ENCODE data around the gene IQSEC3.

IQSEC3 gene

DNA sequence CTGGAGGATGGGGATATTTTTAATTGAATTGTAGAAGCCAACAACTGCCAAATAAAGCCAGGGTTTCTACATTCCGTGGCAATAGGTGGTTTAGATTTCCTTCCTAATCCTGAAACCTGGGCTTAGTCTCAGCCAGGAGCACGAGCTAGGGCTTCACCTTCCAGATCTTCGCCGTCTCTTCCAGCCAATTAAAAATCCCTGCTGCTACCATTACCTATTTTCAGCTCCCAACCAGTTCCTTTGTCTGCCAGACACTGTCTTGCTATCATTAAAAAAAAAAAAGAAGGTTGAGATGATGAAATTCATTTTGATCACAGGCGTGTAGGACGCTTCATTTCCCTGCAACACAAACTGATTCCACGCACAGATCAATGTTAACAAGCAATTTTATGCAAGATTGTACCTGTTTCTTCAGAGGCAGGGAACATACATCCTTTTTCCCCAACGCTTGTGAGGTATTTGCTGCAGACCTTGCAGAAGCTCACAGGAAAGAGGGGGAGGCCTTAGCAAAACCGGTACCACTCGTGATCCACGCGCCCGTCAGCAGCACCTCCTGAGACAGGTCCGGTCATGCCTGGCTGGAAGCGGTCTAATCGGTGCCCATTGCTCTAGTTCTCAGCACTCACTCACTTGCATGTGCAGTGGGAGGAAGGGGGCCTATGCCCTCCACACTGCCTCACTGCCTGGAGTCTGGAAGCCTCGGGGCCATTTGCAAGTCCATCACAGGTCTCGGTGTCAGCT lies 82.3 kb downstream of the IQSEC3 start:
- Mint-ChIP-seq H3K9me3 (no peaks in the 10 kb centered on the region), H3K4me3 (no peak overlapping the region), H3K4me1 (peaks cover 12% of the 10 kb centered on the region), H3K27ac (no peak overlapping the region), H3K36me3 (no peaks in the 10 kb centered on the region)
- ATAC-seq (no peak), DNase-seq (ENCODE audit: low spot score in 2 of 2) (no peak)

DNA sequence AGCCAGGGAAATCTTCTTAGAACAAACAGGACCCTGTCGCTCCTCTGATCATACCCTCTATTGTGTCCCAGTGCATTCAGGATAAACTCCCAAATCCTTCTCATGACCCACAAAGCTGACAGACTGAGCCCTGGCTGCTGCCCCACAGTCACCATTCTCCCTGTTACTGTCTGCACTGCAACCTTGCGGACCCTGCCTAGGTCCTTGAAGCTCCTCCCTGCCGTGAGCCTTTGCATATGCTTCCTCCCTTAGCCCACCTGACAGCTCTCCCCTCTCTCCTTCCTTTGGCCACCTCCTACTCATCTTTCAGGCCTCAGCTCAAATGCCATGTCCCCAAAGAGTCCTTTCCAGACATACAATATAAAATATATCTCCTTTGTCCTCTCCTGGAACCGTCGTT lies 85.0 kb downstream of the IQSEC3 start:
- no peak overlapping the region for H3K4me3 Mint-ChIP-seq
- no peak for DNase-seq (ENCODE audit: low spot score in 2 of 2)
- H3K36me3 Mint-ChIP-seq: no peaks in the 10 kb centered on the region
- no peaks in the 10 kb centered on the region for H3K9me3 Mint-ChIP-seq
- no peak for ATAC-seq
- H3K27ac Mint-ChIP-seq: no peak overlapping the region
- H3K4me1 Mint-ChIP-seq: peaks cover 12% of the 10 kb centered on the region

GRCh38 chr12:152440-152839 lies 85.9 kb downstream of the IQSEC3 start:
- ATAC-seq: no peak
- no peaks in the 10 kb centered on the region for H3K36me3 Mint-ChIP-seq

DNA sequence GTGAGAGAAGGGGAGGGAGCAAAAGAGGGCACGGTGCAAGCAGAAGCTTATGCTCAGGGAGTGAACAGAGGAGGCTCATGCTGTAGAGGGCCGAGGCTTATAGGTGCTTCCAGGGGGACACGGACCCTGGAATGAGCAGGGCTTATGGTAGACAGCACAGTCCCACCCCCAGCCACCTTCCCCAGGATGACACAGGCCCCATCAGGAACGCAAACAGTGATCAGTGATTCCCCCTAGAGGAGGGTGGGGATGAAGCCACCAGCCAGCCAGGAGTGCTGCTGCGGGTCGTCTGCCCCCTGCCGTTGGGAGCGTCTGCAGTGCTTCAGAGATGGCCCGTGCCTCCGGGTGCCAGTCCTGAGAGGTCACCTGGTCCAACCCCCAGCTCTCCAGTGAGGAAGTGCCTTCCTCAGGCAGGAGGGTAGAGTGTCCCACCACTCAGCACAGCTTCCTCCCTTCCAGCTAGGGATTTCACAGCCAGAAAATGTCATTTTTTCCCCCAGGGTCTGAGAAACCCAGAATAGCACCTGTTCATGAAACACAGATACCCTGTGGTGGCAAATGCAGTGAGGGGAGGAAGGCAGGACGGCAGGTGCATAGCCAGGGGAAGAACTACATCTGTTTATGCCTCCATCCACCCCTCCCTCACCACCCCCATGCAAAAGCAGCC lies 86.6 kb downstream of the IQSEC3 start:
- Mint-ChIP-seq H3K4me3 (no peak overlapping the region), H3K4me1 (peaks cover 12% of the 10 kb centered on the region), H3K27ac (no peak overlapping the region), H3K36me3 (no peaks in the 10 kb centered on the region), H3K9me3 (no peaks in the 10 kb centered on the region)
- DNase-seq (ENCODE audit: low spot score in 2 of 2): peak; percentile 33 to 75
- ATAC-seq: peak; percentile 75

More at GRCh38 chr12:152440-152839, 85.9 kb downstream of the IQSEC3 start:
- H3K4me1 Mint-ChIP-seq: peaks cover 12% of the 10 kb centered on the region
- H3K27ac Mint-ChIP-seq: no peak overlapping the region
- no peaks in the 10 kb centered on the region for H3K9me3 Mint-ChIP-seq
- no peak overlapping the region for H3K4me3 Mint-ChIP-seq
- no peak for DNase-seq (ENCODE audit: low spot score in 2 of 2)

- ATAC-seq: no peak
These were observed 87.5 kb downstream of the IQSEC3 start for GRCh38 chr12:154058-154457.

GRCh38 chr12:155006-155405 lies 88.4 kb downstream of the IQSEC3 start:
- DNase-seq (ENCODE audit: low spot score in 2 of 2) (no peak), ATAC-seq (no peak)
- peaks cover 12% of the 10 kb centered on the region for H3K4me1 Mint-ChIP-seq
- H3K4me3 Mint-ChIP-seq: no peak overlapping the region
- H3K27ac Mint-ChIP-seq: no peak overlapping the region
- no peaks in the 10 kb centered on the region for H3K36me3 Mint-ChIP-seq
- H3K9me3 Mint-ChIP-seq: no peaks in the 10 kb centered on the region

More at GRCh38 chr12:154058-154457, 87.5 kb downstream of the IQSEC3 start:
- no peak for DNase-seq (ENCODE audit: low spot score in 2 of 2)
- H3K36me3 Mint-ChIP-seq: no peaks in the 10 kb centered on the region
- no peak overlapping the region for H3K4me3 Mint-ChIP-seq
- H3K9me3 Mint-ChIP-seq: no peaks in the 10 kb centered on the region
- peaks cover 12% of the 10 kb centered on the region for H3K4me1 Mint-ChIP-seq
- H3K27ac Mint-ChIP-seq: no peak overlapping the region

DNA sequence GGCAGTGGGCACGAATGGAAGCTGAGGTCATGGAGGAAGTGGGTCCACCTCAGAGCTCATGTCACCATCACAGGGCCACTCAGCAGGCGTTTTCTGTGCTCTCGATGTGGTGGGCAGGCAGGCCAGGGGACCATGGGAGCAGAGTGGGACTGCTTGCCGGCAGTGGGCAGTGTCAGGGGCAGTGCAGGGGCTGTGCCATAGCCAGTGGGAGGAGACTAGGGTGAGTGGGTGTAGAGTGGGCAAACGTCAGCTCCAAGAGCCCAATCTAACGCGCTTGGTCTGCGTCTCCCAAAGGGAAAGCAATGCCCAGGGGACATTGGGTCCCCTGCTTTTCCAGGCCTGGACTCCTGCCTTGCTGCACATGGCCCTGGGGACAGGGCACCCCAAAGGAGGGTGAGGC lies 89.1 kb downstream of the IQSEC3 start:
- H3K36me3 Mint-ChIP-seq: no peaks in the 10 kb centered on the region
- no peak overlapping the region for H3K4me3 Mint-ChIP-seq
- peaks cover 12% of the 10 kb centered on the region for H3K4me1 Mint-ChIP-seq
- ATAC-seq (no peak), DNase-seq (ENCODE audit: low spot score in 2 of 2) (no peak)
- H3K9me3 Mint-ChIP-seq: no peaks in the 10 kb centered on the region
- H3K27ac Mint-ChIP-seq: no peak overlapping the region

DNA sequence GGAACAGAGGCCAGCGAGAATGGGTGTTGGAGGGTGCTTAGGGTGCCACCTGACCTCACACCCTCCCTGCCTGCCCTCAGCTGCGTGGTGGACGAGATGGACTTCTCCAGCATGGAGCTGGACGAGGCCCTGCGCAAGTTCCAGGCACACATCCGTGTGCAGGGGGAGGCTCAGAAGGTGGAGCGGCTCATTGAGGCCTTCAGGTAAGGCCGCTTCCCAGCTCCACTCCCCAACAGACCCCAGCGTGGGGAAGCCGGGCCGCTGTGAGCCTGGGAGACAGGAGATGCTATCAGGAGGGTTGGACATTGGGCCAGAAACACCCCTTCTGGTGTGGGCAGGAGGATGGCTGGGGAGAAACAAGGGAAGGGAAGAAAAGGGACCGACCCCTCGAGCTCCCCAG lies 90.4 kb downstream of the IQSEC3 start:
- ATAC-seq: no peak

DNA sequence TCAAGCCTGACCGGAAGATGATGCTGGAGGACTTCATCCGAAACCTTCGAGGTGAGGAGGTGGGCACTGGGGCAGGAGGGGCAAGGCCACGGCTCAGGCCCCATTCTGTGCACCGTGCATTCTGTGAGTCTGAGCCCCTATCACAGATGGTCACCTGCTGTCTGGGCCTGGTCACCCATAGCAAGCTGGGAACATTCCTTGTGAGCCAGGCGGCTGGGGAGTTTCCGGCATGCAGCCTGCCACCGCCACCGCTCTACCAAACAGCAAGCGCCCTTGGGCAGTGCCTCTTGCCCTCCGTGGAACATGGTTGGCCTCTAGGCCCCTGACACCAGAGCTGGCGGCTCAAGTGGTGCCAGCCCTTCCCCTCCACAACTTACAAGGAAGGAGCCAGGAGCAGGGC lies 91.1 kb downstream of the IQSEC3 start:
- H3K4me3 Mint-ChIP-seq: no peak overlapping the region

More for the DNA sequence above, 90.4 kb downstream of the IQSEC3 start:
- Mint-ChIP-seq H3K36me3 (no peaks in the 10 kb centered on the region), H3K4me3 (no peak overlapping the region), H3K27ac (no peak overlapping the region), H3K9me3 (no peaks in the 10 kb centered on the region), H3K4me1 (peaks cover 12% of the 10 kb centered on the region)
- no peak for DNase-seq (ENCODE audit: low spot score in 2 of 2)

DNA sequence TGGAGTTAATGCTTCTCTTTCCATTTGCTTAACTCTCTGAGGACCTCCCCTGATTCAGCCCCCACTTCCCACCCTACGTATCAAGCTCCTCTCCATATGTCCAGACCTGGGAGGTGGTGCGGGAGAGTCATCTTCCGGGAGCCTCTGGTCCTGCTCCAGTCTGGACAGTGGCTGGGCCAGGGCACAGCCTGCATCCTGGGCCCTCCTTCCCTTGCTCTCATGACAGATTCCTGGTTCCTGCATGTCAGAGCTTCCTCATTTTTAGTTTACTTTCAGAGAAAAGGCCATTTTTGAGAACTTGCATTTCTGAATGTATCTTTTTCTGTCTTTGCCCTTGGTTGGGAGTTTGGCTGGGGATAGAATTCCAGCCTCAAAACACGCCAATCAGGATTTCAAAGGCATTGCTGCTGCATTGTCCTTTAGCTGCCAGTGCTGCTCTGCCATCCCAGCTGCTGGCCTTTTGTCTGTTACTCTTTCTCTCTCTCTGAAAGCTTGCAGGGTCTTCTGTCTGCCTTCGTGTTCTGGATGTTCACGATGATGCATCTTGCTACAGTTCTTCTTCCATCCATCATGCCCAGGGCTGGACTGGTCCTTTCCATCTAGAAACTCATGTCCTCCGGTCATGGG lies 92.7 kb downstream of the IQSEC3 start:
- Mint-ChIP-seq H3K9me3 (no peaks in the 10 kb centered on the region), H3K4me3 (no peak overlapping the region), H3K4me1 (peaks cover 5% of the 10 kb centered on the region), H3K27ac (no peak overlapping the region), H3K36me3 (no peaks in the 10 kb centered on the region)
- DNase-seq (ENCODE audit: low spot score in 2 of 2): no peak
- ATAC-seq: no peak

More for the DNA sequence above, 91.1 kb downstream of the IQSEC3 start:
- H3K27ac Mint-ChIP-seq: no peak overlapping the region
- H3K9me3 Mint-ChIP-seq: no peaks in the 10 kb centered on the region
- ATAC-seq (no peak), DNase-seq (ENCODE audit: low spot score in 2 of 2) (no peak)
- no peaks in the 10 kb centered on the region for H3K36me3 Mint-ChIP-seq
- peaks cover 8% of the 10 kb centered on the region for H3K4me1 Mint-ChIP-seq

DNA sequence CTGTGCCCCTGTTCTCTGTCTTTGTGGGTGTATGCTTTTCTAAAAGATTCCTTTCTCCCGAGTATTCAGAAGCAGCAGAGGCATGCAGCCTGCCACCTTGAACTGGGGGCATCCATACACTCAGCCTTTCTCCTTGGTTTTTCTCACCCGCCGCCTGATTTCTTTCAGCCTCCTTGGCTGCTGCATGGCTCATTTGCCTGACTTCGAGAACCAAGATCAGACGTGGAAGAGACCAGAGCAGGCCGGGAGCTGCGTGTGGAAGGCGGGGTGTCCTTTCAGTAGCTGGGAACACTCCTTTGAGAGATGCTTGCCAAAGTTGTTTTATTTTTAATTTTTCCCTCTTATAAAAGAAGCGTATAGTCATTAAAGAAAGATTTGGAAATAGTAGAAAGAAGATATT lies 94.3 kb downstream of the IQSEC3 start:
- no peaks in the 10 kb centered on the region for H3K4me1 Mint-ChIP-seq
- no peaks in the 10 kb centered on the region for H3K9me3 Mint-ChIP-seq
- H3K27ac Mint-ChIP-seq: no peak overlapping the region
- no peak for ATAC-seq
- H3K36me3 Mint-ChIP-seq: no peaks in the 10 kb centered on the region
- DNase-seq (ENCODE audit: low spot score in 2 of 2): no peak
- H3K4me3 Mint-ChIP-seq: no peak overlapping the region

DNA sequence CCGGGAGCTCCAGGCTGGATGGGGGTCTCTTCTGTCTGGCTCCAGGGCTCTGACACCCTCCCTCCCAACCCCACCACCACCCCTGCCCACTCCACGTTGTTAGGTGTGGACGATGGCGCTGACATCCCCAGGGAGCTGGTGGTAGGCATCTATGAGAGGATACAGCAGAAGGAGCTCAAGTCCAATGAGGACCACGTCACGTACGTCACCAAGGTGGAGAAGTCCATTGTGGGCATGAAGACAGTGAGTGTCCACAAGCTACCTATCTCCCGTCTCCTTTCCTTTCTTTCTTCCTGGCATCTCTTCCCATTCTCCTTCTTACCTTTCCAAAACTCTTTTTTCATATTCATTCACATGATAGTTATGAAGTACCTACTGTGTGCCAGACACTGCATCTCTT lies 95.3 kb downstream of the IQSEC3 start:
- Mint-ChIP-seq H3K4me3 (no peak overlapping the region), H3K9me3 (no peaks in the 10 kb centered on the region), H3K27ac (no peak overlapping the region), H3K36me3 (no peaks in the 10 kb centered on the region), H3K4me1 (no peaks in the 10 kb centered on the region)
- DNase-seq (ENCODE audit: low spot score in 2 of 2) (no peak), ATAC-seq (no peak)

- no peak for DNase-seq (ENCODE audit: low spot score in 2 of 2)
- H3K36me3 Mint-ChIP-seq: no peaks in the 10 kb centered on the region
- ATAC-seq: peak; percentile 41
- no peak overlapping the region for H3K27ac Mint-ChIP-seq
- H3K4me3 Mint-ChIP-seq: no peak overlapping the region
- H3K4me1 Mint-ChIP-seq: no peaks in the 10 kb centered on the region
- H3K9me3 Mint-ChIP-seq: no peaks in the 10 kb centered on the region
These were observed 96.1 kb downstream of the IQSEC3 start for GRCh38 chr12:162467-163307.

DNA sequence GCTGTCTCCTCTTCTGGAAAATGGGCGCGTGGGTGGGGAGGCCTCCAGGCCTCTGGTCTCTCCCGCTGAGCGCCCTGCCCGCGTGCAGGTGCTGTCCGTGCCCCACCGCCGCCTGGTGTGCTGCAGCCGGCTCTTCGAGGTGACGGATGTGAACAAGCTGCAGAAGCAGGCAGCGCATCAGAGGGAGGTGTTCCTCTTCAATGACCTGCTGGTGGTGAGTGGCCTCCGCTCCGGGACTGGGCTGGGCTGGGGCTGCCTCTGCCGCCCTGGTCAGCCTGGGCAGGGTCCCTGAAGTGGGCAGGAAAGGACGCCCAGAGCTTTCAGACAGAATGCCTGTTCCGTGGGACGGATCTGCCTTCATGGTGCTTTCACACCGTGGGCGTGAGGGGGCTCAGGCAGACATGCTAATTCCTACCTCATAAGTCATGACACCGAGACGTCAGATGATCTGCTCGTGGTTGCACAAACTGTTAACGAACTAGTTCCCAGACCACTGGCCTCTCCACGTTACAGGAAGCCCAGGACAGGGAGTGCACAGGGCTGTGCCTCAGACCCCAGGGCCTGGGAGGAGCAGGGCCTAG lies 96.9 kb downstream of the IQSEC3 start:
- no peak overlapping the region for H3K4me3 Mint-ChIP-seq

DNA sequence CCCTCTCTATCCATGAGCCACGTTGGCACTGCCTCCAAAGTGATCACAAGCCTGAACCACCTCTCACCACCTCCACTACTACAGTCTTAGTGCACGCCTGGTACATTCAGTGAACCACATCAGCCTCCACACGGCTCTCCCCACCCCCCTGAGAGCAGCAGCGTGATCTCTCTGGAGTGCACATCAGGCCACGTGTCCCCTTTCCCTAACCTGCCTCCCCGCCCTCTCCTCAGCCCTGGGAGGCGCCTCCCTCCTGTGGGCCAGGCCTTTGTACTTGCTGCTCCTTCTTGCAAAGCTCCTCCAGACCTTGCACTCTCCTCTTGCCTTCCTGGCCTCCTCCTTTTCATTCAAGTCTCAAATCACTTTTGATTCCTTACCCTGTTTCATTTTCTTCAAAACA lies 97.6 kb downstream of the IQSEC3 start:
- Mint-ChIP-seq H3K4me3 (no peak overlapping the region), H3K9me3 (no peaks in the 10 kb centered on the region), H3K36me3 (no peaks in the 10 kb centered on the region), H3K4me1 (peaks cover 8% of the 10 kb centered on the region), H3K27ac (no peak overlapping the region)
- no peak for ATAC-seq
- no peak for DNase-seq (ENCODE audit: low spot score in 2 of 2)

More for the DNA sequence above, 96.9 kb downstream of the IQSEC3 start:
- no peaks in the 10 kb centered on the region for H3K36me3 Mint-ChIP-seq
- no peaks in the 10 kb centered on the region for H3K9me3 Mint-ChIP-seq
- no peak overlapping the region for H3K27ac Mint-ChIP-seq
- DNase-seq (ENCODE audit: low spot score in 2 of 2): no peak
- peaks cover under 1% of the 10 kb centered on the region for H3K4me1 Mint-ChIP-seq
- no peak for ATAC-seq

All from stimulated activated effector memory CD8-positive, alpha-beta T cell treated with anti-CD3 and anti-CD28 coated beads, Interleukin-12 subunit alpha, Interleukin-12 subunit beta, amount 100 ng/mL, for 72 hours (primary cell).